GM12865 (cell line): ENCODE results near the gene HELZ.
"Not testable (repeated sequence)": the region's sequence is repeated elsewhere in the genome, so short reads cannot be mapped to it uniquely, and the experiment has no call there.

Experiments used
- DNase-seq: peaks from one replicate; pipeline ENCODE4 v3.0.0; 2010; ENCODE audit warnings: low read depth
- H3K4me3 ChIP-seq: 2 replicates; pipeline ENCODE4 v1.5.1; 2011; ENCODE audit warnings: mild to moderate bottlenecking, low read depth, low read length, control low read depth
- CTCF ChIP-seq: IDR thresholded peaks from 2 replicates; pipeline ENCODE4 v1.5.1; 2011; ENCODE audit warnings: low read length, control low read depth, low read depth, inconsistent platforms; ENCODE audit not compliant: insufficient read depth; ENCODE audit errors: missing control alignments

HELZ gene

GRCh38 chr17:67129283-67129682 is 115.7 kb downstream of the HELZ start:
- no peak for DNase-seq
- no peak overlapping the region for H3K4me3 ChIP-seq
- TF ChIP-seq CTCF = no peak

GRCh38 chr17:67128700-67129099 is 116.3 kb downstream of the HELZ start:
- no peak for TF ChIP-seq CTCF
- DNase-seq = no peak
- H3K4me3 ChIP-seq = no peak overlapping the region

- no peak overlapping the region for H3K4me3 ChIP-seq
- no peak for TF ChIP-seq CTCF
- DNase-seq = no peak
Observed at GRCh38 chr17:67127925-67128324, 117.1 kb downstream of the HELZ start.

- H3K4me3 ChIP-seq = no peak overlapping the region
- no peak for DNase-seq
- no peak for TF ChIP-seq CTCF
Observed at GRCh38 chr17:67126983-67127382, 118.0 kb downstream of the HELZ start.

- not testable (repeated sequence) for H3K4me3 ChIP-seq, DNase-seq
Observed at GRCh38 chr17:67126543-67126942, 118.5 kb downstream of the HELZ start.

- H3K4me3 ChIP-seq = no peak overlapping the region
- no peak for TF ChIP-seq CTCF
- DNase-seq = no peak
Observed at GRCh38 chr17:67125924-67126323, 119.1 kb downstream of the HELZ start.

GRCh38 chr17:67125417-67125816 is 119.6 kb downstream of the HELZ start:
- TF ChIP-seq CTCF = no peak
- no peak for DNase-seq

GRCh38 chr17:67124450-67125148 is 120.4 kb downstream of the HELZ start:
- H3K4me3 ChIP-seq = no peak overlapping the region
- no peak for TF ChIP-seq CTCF
- no peak for DNase-seq

More at GRCh38 chr17:67125417-67125816, 119.6 kb downstream of the HELZ start:
- no peak overlapping the region for H3K4me3 ChIP-seq
